HCT116 (cell line): Measurements from ENCODE around the gene RABEPK. TPM values are rescaled to one million over a fixed set of nuclear protein-coding genes. Genes with fewer than 3 reads are reported as not detected.
A peak's percentile ranks its signal among the peaks of the same experiment; 100 is the strongest.

Experiments used
- ATAC-seq: fragments of 200-7000 bp; cut with Tn5 transposase; 2 replicates; pipeline ENCODE4 v1.9.1; 2020; ENCODE audit warnings: mild to moderate bottlenecking, moderate library complexity
- BruUV-seq: library from RNA; stranded (reverse); fragments of 400-500 nt; replicated peaks from 2 replicates; lab custom pipeline; 2021; lab: Mats Ljungman, UMichigan
- CTCF ChIA-PET: fragments of 300-600 bp; sonication (Branson Sonifier 250); formaldehyde crosslinking; loops from one replicate; lab custom pipeline; 2021; ENCODE audit warnings: antibody characterized with exemption; lab: Charles Lee
- POLR2A ChIA-PET: fragments of 300-600, 350-600 bp; sonication (Branson Sonifier 250); formaldehyde crosslinking; loops from one replicate; lab custom pipeline; 2021; ENCODE audit warnings: antibody characterized with exemption; lab: Charles Lee
- RAD21 ChIA-PET, 2 experiments: fragments of 300-600 bp; sonication (Branson Sonifier 250); formaldehyde crosslinking; loops; one replicate each; lab custom pipeline; 2023; ENCODE audit warnings: low total read pairs in 2 of 2; ENCODE audit not compliant: uncharacterized antibody in 2 of 2, unreplicated experiment in 2 of 2, low non-redundant PET in 1 of 2; lab: Charles Lee
- DNase-seq: peaks from one replicate; pipeline ENCODE4 v3.0.0-alpha.2; 2010; ENCODE audit warnings: low read depth, low spot score
- H2AFZ ChIP-seq: fragments of 200-600 bp; shearing (Covaris generic), sonication (generic); 2 replicates; pipeline ENCODE4 v1.6.1; 2017; ENCODE audit warnings: low read depth, mixed run types, mixed read lengths, antibody characterized with exemption, low read length; ENCODE audit not compliant: poor library complexity, severe bottlenecking
- H3K27ac ChIP-seq: 2 replicates; pipeline ENCODE4 v1.5.1; 2012; ENCODE audit warnings: low read depth, low read length
- H3K27me3 ChIP-seq: fragments of 200-600 bp; sonication (generic); 2 replicates; pipeline ENCODE4 v1.6.1; 2016; ENCODE audit warnings: mixed run types, low read length, mixed read lengths; ENCODE audit not compliant: insufficient read depth
- H3K36me3 ChIP-seq, 2 experiments: fragments of 200-500 bp in 1 of 2; fragments of 200-600 bp in 1 of 2; sonication (Bioruptor generic) in 1 of 2; sonication (generic) in 1 of 2; 2 replicates each; pipeline versions ENCODE4 v1.5.1 to v1.6.1; 2014 to 2016; ENCODE audit warnings: low read length in 2 of 2, inconsistent platforms in 1 of 2, mixed read lengths in 1 of 2, mixed run types in 1 of 2; ENCODE audit not compliant: insufficient read depth in 2 of 2, control insufficient read depth in 1 of 2
- H3K4me1 ChIP-seq, 2 experiments: fragments of 200-600 bp in 1 of 2; sonication (generic) in 1 of 2; 2 replicates each; pipeline versions ENCODE4 v1.5.1 to v1.6.1; 2012 to 2017; ENCODE audit warnings: low read length in 2 of 2, inconsistent platforms in 1 of 2, mild to moderate bottlenecking in 1 of 2, mixed read lengths in 1 of 2, mixed run types in 1 of 2, moderate library complexity in 1 of 2; ENCODE audit not compliant: insufficient read depth in 2 of 2, control insufficient read depth in 1 of 2
- H3K4me2 ChIP-seq: fragments of 200-600 bp; sonication (generic); 2 replicates; pipeline ENCODE4 v1.6.1; 2017; ENCODE audit warnings: mixed run types, low read length, mixed read lengths
- H3K4me3 ChIP-seq, 2 experiments: fragments of 200-600 bp in 1 of 2; sonication (generic) in 1 of 2; replicated peaks in 1 of 2; 2 replicates each; pipeline ENCODE4 v1.5.1; 2011 to 2016; ENCODE audit warnings: low read length in 2 of 2, control low read depth in 1 of 2, low read depth in 1 of 2, mild to moderate bottlenecking in 1 of 2, mixed read lengths in 1 of 2, mixed run types in 1 of 2
- H3K79me2 ChIP-seq: fragments of 200-600 bp; sonication (generic); 2 replicates; pipeline ENCODE4 v1.6.1; 2017; ENCODE audit warnings: mild to moderate bottlenecking, mixed run types, low read length, moderate library complexity, mixed read lengths; ENCODE audit not compliant: insufficient read depth
- H3K9ac ChIP-seq: fragments of 200-600 bp; sonication (generic); 2 replicates; pipeline ENCODE4 v1.6.1; 2016; ENCODE audit warnings: low read length, mixed read lengths
- H3K9me2 ChIP-seq: fragments of 200-600 bp; sonication (generic), shearing (Covaris generic); 2 replicates; pipeline ENCODE4 v1.6.1; 2017; ENCODE audit warnings: mixed run types, mild to moderate bottlenecking, moderate library complexity; ENCODE audit not compliant: insufficient read depth
- H3K9me3 ChIP-seq, 2 experiments: fragments of 200-500 bp in 1 of 2; fragments of 200-600 bp in 1 of 2; sonication (Bioruptor generic) in 1 of 2; sonication (generic) in 1 of 2; 2 replicates each; pipeline ENCODE4 v1.6.1; 2014 to 2017; ENCODE audit warnings: low read length in 2 of 2, mixed read lengths in 2 of 2, inconsistent platforms in 1 of 2, low read depth in 1 of 2, mild to moderate bottlenecking in 1 of 2, mixed run types in 1 of 2, moderate library complexity in 1 of 2; ENCODE audit not compliant: control insufficient read depth in 1 of 2, insufficient read depth in 1 of 2
- H4K20me1 ChIP-seq: fragments of 200-600 bp; sonication (generic), shearing (Covaris generic); 2 replicates; pipeline ENCODE4 v1.6.1; 2017; ENCODE audit warnings: mixed run types, mild to moderate bottlenecking, moderate library complexity; ENCODE audit not compliant: insufficient read depth
- ATF3 ChIP-seq: IDR thresholded peaks from 2 replicates; pipeline ENCODE4 v1.6.1; 2012
- CBX3 ChIP-seq: IDR thresholded peaks from 2 replicates; pipeline ENCODE4 v1.6.1; 2012; ENCODE audit warnings: low read depth
- CEBPB ChIP-seq: IDR thresholded peaks from 2 replicates; pipeline ENCODE4 v1.6.1; 2012; ENCODE audit warnings: low read depth
- CTCF ChIP-seq, 3 experiments: fragments of 200-600 bp in 1 of 3; sonication (generic) in 1 of 3; IDR thresholded peaks in 2 of 3; conservative IDR thresholded peaks in 1 of 3; 2 replicates each; pipeline ENCODE4 v1.5.1; 2012 to 2017; ENCODE audit warnings: low read depth in 2 of 3, low read length in 2 of 3, antibody characterized with exemption in 1 of 3, borderline replicate concordance in 1 of 3, control low read depth in 1 of 3, mild to moderate bottlenecking in 1 of 3, mixed read lengths in 1 of 3, mixed run types in 1 of 3, moderate library complexity in 1 of 3; ENCODE audit not compliant: insufficient read depth in 1 of 3
- EGR1 ChIP-seq: IDR thresholded peaks from 2 replicates; pipeline ENCODE4 v1.6.1; 2012; ENCODE audit warnings: low read depth
- EZH2phosphoT487 ChIP-seq: fragments of 200-600 bp; IDR thresholded peaks from 2 replicates; pipeline ENCODE4 v1.6.1; 2018; ENCODE audit warnings: antibody characterized with exemption, borderline replicate concordance
- JUND ChIP-seq: IDR thresholded peaks from 2 replicates; pipeline ENCODE4 v1.6.1; 2012
- MAX ChIP-seq: IDR thresholded peaks from 2 replicates; pipeline ENCODE4 v1.6.1; 2012
- POLR2A ChIP-seq: IDR thresholded peaks from 2 replicates; pipeline ENCODE4 v1.7.0; 2011; ENCODE audit warnings: borderline replicate concordance; ENCODE audit not compliant: insufficient read depth, insufficient read length; ENCODE audit errors: extremely low read depth
- RAD21 ChIP-seq: IDR thresholded peaks from 2 replicates; pipeline ENCODE4 v1.6.1; 2012; ENCODE audit warnings: low read depth, mild to moderate bottlenecking
- REST ChIP-seq: IDR thresholded peaks from 2 replicates; pipeline ENCODE4 v1.6.1; 2012; ENCODE audit warnings: low read depth
- SIN3A ChIP-seq: IDR thresholded peaks from 2 replicates; pipeline ENCODE4 v1.6.1; 2012; ENCODE audit warnings: low read depth
- YY1 ChIP-seq: IDR thresholded peaks from 2 replicates; pipeline ENCODE4 v1.6.1; 2011; ENCODE audit warnings: low read length, low read depth, moderate library complexity, mild to moderate bottlenecking; ENCODE audit not compliant: insufficient replicate concordance; ENCODE audit errors: extremely low read depth
- ZBTB33 ChIP-seq: IDR thresholded peaks from 2 replicates; pipeline ENCODE4 v1.6.1; 2011; ENCODE audit warnings: mild to moderate bottlenecking, low read length, moderate library complexity; ENCODE audit not compliant: insufficient replicate concordance; ENCODE audit errors: extremely low read depth
- ZFX ChIP-seq: fragments of 450-650 bp; IDR thresholded peaks from 2 replicates; pipeline ENCODE4 v1.6.1; 2017
- ZNF274 ChIP-seq: fragments of 200-500 bp; sonication (Bioruptor generic); IDR thresholded peaks from 2 replicates; pipeline ENCODE4 v1.6.1; 2014; ENCODE audit warnings: mild to moderate bottlenecking, low read depth, low read length, inconsistent platforms
- intact Hi-C: fragments of 100-400 bp; cut with micrococcal nuclease; formaldehyde crosslinking; loops from 2 replicates; pipeline ENCODE4 v1.10.0; 2022
- total RNA-seq: library from RNA; stranded (reverse); gene quantifications from one replicate; pipeline ENCODE4 v1.2.1, GENCODE V29; 2021; ENCODE audit not compliant: unreplicated experiment

The RABEPK gene
- total RNA-seq, 1 experiment from 2014 or later = 48.3 TPM

GRCh38 chr9:125239631-125240597 is 39.6 kb downstream of the RABEPK start:
- peaks cover 69% of the 10 kb centered on the region for H3K79me2 ChIP-seq
- intact Hi-C loops = no loop called here
- BruUV-seq = no TSS peak
- H3K4me3 ChIP-seq = peak overlapping the region; percentile 97 to 99
- peaks cover 42% of the 10 kb centered on the region for H4K20me1 ChIP-seq
- peaks cover 48 to 52% of the 10 kb centered on the region in 2 experiments for H3K36me3 ChIP-seq
- H3K9me2 ChIP-seq = no peaks in the 10 kb centered on the region
- RAD21 ChIA-PET = no interaction called here
- TF ChIP-seq MAX = no peak
- no peak for TF ChIP-seq YY1
- no peak for TF ChIP-seq CBX3
- TF ChIP-seq EGR1 = no peak
- no peak for TF ChIP-seq ZBTB33
- TF ChIP-seq ATF3 = no peak
- TF ChIP-seq POLR2A = no peak
- no peak for TF ChIP-seq CTCF (IDR thresholded peaks at IDR 0.05 in 2 of 3, conservative IDR thresholded peaks at IDR 0.05 in 1 of 3; ENCODE audit: borderline replicate concordance in 1 of 3, insufficient read depth in 1 of 3, low read depth in 2 of 3, low read length in 2 of 3)
- no peak for TF ChIP-seq JUND
- no peak for TF ChIP-seq SIN3A
- no peak for TF ChIP-seq RAD21
- no peak for TF ChIP-seq EZH2phosphoT487
- TF ChIP-seq ZFX = no peak
- no peak for TF ChIP-seq CEBPB
- TF ChIP-seq ZNF274 = no peak
- no peak for TF ChIP-seq REST
- peak overlapping the region; percentile 86 for H3K4me2 ChIP-seq
- CTCF ChIA-PET = no interaction called here
- peak overlapping the region; percentile 89 for H3K27ac ChIP-seq
- H3K4me1 ChIP-seq = peaks cover 26 to 35% of the 10 kb centered on the region in 2 experiments
- DNase-seq (no peak), ATAC-seq (no peak)
- peak overlapping the region; percentile 98 for H3K9ac ChIP-seq
- no peaks in the 10 kb centered on the region for H3K9me3 ChIP-seq
- POLR2A ChIA-PET = interaction anchor here (1.3 to 1.6 kb wide), 3 partner anchors 21 to 103 kb away, joined by 3 to 18 read pairs (median 4); partner anchors contain the start of gene GAPVD1
- H2AFZ ChIP-seq = no peak overlapping the region
- no peaks in the 10 kb centered on the region for H3K27me3 ChIP-seq
